ENCODE data around the gene ETFRF1. TPM values are rescaled to one million over a fixed set of nuclear protein-coding genes. Genes with fewer than 3 reads are reported as not detected.

ETFRF1 gene
- total RNA-seq, 1 donor from 2014 or later, result 17.9 TPM

DNA sequence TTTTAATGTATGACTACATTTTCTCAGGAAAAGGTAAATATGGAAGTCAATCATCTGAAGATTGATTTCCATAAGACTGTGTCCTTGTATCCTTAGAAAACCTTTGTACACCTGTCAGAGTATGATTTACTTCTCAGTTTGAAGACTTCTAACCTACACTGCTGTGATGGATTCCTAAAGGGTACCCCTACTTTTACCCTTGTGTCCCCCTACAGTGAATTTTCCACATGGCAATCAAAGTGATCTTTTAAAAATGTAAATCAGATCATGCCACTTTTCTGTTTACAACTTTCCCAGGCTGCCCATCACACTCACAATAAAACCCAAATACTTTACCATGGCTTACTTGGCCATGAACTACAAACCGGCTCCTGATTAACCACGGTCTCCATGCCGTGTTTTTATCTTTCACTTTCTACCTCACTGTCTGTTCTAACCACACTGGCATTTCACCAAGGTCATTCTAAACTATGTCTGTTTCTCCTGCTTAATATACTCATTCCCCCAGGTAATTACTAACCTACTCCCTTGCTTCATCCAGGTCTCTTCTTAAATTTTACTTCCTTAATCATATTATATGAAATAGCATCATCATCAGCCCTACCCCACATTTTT is 8.1 kb upstream of the ETFRF1 start:
- H3K9me3 Mint-ChIP-seq (ENCODE audit: unreplicated experiment), result peaks cover 6% of the 10 kb centered on the region
- no peaks in the 10 kb centered on the region for H3K36me3 Mint-ChIP-seq (ENCODE audit: unreplicated experiment)
- TF ChIP-seq, protein P1, sequence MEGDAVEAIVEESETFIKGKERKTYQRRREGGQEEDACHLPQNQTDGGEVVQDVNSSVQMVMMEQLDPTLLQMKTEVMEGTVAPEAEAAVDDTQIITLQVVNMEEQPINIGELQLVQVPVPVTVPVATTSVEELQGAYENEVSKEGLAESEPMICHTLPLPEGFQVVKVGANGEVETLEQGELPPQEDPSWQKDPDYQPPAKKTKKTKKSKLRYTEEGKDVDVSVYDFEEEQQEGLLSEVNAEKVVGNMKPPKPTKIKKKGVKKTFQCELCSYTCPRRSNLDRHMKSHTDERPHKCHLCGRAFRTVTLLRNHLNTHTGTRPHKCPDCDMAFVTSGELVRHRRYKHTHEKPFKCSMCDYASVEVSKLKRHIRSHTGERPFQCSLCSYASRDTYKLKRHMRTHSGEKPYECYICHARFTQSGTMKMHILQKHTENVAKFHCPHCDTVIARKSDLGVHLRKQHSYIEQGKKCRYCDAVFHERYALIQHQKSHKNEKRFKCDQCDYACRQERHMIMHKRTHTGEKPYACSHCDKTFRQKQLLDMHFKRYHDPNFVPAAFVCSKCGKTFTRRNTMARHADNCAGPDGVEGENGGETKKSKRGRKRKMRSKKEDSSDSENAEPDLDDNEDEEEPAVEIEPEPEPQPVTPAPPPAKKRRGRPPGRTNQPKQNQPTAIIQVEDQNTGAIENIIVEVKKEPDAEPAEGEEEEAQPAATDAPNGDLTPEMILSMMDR (IDR thresholded peaks at IDR 0.05), result no peak
- no peaks in the 10 kb centered on the region for H3K27me3 Mint-ChIP-seq (ENCODE audit: unreplicated experiment)
- H3K4me3 Mint-ChIP-seq (ENCODE audit: unreplicated experiment), result no peak overlapping the region
- peak overlapping the region; percentile 13 for H3K27ac Mint-ChIP-seq (ENCODE audit: unreplicated experiment)
- H3K4me1 Mint-ChIP-seq (ENCODE audit: unreplicated experiment), result peaks cover 33% of the 10 kb centered on the region
- no peak for DNase-seq (ENCODE audit: extremely low spot score, unreplicated experiment)

DNA sequence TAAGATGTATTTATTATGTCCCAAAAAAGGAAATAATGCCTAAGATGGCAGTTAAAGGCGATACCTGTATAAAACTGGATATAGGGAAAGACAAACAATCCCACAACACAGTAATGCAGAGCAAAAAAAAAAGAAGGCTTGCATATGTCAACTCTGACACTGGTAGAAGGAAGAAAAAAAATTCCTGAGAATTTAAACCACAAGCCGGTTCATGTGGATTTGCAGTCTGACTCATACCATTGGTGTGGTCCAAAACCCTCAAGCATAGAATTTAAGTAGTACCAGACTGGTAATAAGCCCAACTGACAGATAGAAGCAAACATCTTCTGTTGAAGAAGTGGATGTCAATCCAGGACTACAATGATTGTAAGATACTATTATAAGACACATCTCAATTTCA is 7.3 kb upstream of the ETFRF1 start:
- TF ChIP-seq, protein P1 (IDR thresholded peaks at IDR 0.05), result no peak
- Mint-ChIP-seq H3K27ac (ENCODE audit: unreplicated experiment) (peak overlapping the region; percentile 70), H3K36me3 (ENCODE audit: unreplicated experiment) (no peaks in the 10 kb centered on the region), H3K4me3 (ENCODE audit: unreplicated experiment) (no peak overlapping the region), H3K4me1 (ENCODE audit: unreplicated experiment) (peaks cover 33% of the 10 kb centered on the region), H3K27me3 (ENCODE audit: unreplicated experiment) (no peaks in the 10 kb centered on the region), H3K9me3 (ENCODE audit: unreplicated experiment) (peaks cover 6% of the 10 kb centered on the region)
- no peak for DNase-seq (ENCODE audit: extremely low spot score, unreplicated experiment)

GRCh38 chr12:25189656-25190055 is 5.4 kb upstream of the ETFRF1 start:
- TF ChIP-seq, protein P1 (IDR thresholded peaks at IDR 0.05), result no peak
- Mint-ChIP-seq H3K27ac (ENCODE audit: unreplicated experiment) (peak overlapping the region; percentile 70), H3K9me3 (ENCODE audit: unreplicated experiment) (no peaks in the 10 kb centered on the region), H3K4me3 (ENCODE audit: unreplicated experiment) (no peak overlapping the region), H3K4me1 (ENCODE audit: unreplicated experiment) (peaks cover 39% of the 10 kb centered on the region), H3K27me3 (ENCODE audit: unreplicated experiment) (no peaks in the 10 kb centered on the region), H3K36me3 (ENCODE audit: unreplicated experiment) (no peaks in the 10 kb centered on the region)
- DNase-seq (ENCODE audit: extremely low spot score, unreplicated experiment), result no peak

GRCh38 chr12:25190793-25191192 is 4.2 kb upstream of the ETFRF1 start:
- Mint-ChIP-seq H3K9me3 (ENCODE audit: unreplicated experiment) (no peaks in the 10 kb centered on the region), H3K4me1 (ENCODE audit: unreplicated experiment) (peaks cover 43% of the 10 kb centered on the region), H3K4me3 (ENCODE audit: unreplicated experiment) (no peak overlapping the region), H3K27me3 (ENCODE audit: unreplicated experiment) (no peaks in the 10 kb centered on the region), H3K36me3 (ENCODE audit: unreplicated experiment) (no peaks in the 10 kb centered on the region), H3K27ac (ENCODE audit: unreplicated experiment) (no peak overlapping the region)
- DNase-seq (ENCODE audit: extremely low spot score, unreplicated experiment), result no peak
- TF ChIP-seq, protein P1 (IDR thresholded peaks at IDR 0.05), result no peak

GRCh38 chr12:25194214-25194613 is 823 bp upstream of the ETFRF1 start:
- Mint-ChIP-seq H3K4me1 (ENCODE audit: unreplicated experiment) (peaks cover 28% of the 10 kb centered on the region), H3K27me3 (ENCODE audit: unreplicated experiment) (no peaks in the 10 kb centered on the region), H3K36me3 (ENCODE audit: unreplicated experiment) (no peaks in the 10 kb centered on the region), H3K27ac (ENCODE audit: unreplicated experiment) (peak overlapping the region; percentile 99), H3K4me3 (ENCODE audit: unreplicated experiment) (peak overlapping the region; percentile 95), H3K9me3 (ENCODE audit: unreplicated experiment) (no peaks in the 10 kb centered on the region)
- TF ChIP-seq, protein P1 (IDR thresholded peaks at IDR 0.05), result no peak
- no peak for DNase-seq (ENCODE audit: extremely low spot score, unreplicated experiment)

Measured in osteocyte (in vitro differentiated cells).